Naive thymus-derived CD8-positive, alpha-beta T cell (primary cell): ENCODE measurements around the gene KPNA3. TPM values are rescaled to one million over a fixed set of nuclear protein-coding genes. Genes with fewer than 3 reads are reported as not detected.

Experiments
- ATAC-seq, 2 donors: fragments of 150-1000 bp; cut with Tn5 transposase in 1 of 2; sonication (Bioruptor Pico), chemical (Tn5 transposase) in 1 of 2; 1 replicate in 1 of 2; 2 replicates in 1 of 2; pipeline ENCODE4 v1.10.0; 2021; ENCODE audit warnings: mild to moderate bottlenecking in 2 of 2, moderate library complexity in 2 of 2
- POLR2A ChIA-PET: fragments of 350-600 bp; sonication (Branson Sonifier 250); formaldehyde crosslinking; loops from one replicate; lab custom pipeline; 2021; ENCODE audit warnings: antibody characterized with exemption; lab: Charles Lee
- DNase-seq, 10 donors: peaks; one replicate each; pipeline versions ENCODE4 v3.0.0 to v3.0.0-alpha.2; 2020 to 2022
- H3K27ac Mint-ChIP-seq, 10 donors: one replicate each; pipeline ENCODE4 v1.8.0; 2020 to 2022; ENCODE audit warnings: mild to moderate bottlenecking in 10 of 10, mixed read lengths in 10 of 10, moderate library complexity in 4 of 10, inconsistent platforms in 1 of 10
- H3K27me3 Mint-ChIP-seq, 5 donors: one replicate each; pipeline ENCODE4 v1.8.0; 2021 to 2022; ENCODE audit warnings: mixed read lengths in 5 of 5
- H3K36me3 Mint-ChIP-seq, 3 donors: one replicate each; pipeline ENCODE4 v1.8.0; 2020 to 2022; ENCODE audit warnings: mixed read lengths in 3 of 3, mild to moderate bottlenecking in 2 of 3, inconsistent platforms in 1 of 3
- H3K4me1 Mint-ChIP-seq, 4 donors: one replicate each; pipeline ENCODE4 v1.8.0; 2021 to 2022; ENCODE audit warnings: mixed read lengths in 4 of 4
- H3K4me3 Mint-ChIP-seq, 10 donors: one replicate each; pipeline ENCODE4 v1.8.0; 2020 to 2022; ENCODE audit warnings: mild to moderate bottlenecking in 10 of 10, mixed read lengths in 10 of 10, moderate library complexity in 6 of 10, inconsistent platforms in 1 of 10
- H3K9me3 Mint-ChIP-seq, 9 donors: one replicate each; pipeline ENCODE4 v1.8.0; 2020 to 2022; ENCODE audit warnings: mixed read lengths in 9 of 9, mild to moderate bottlenecking in 3 of 9, inconsistent platforms in 1 of 9, moderate library complexity in 1 of 9
- polyA plus RNA-seq, 3 donors: library from polyadenylated mRNA; unstranded; fragments of 300-500 nt; fragmentation: Illumina TruSeq; gene quantifications; one replicate each; pipeline ENCODE4 v1.2.3, GENCODE V29; 2021
- total RNA-seq, 8 experiments: library from RNA in 2 of 8; stranded (reverse) in 2 of 8; gene quantifications; one replicate each; pipeline ENCODE4 v1.2.3 and lab custom pipeline; 2021 to 2026

Gene KPNA3
- total RNA-seq (10 to 100 TPM; 22.7 to 27.3 TPM), polyA plus RNA-seq (10 to 100 TPM; 20.2 to 23.9 (median 20.3) TPM), total RNA-seq (lab: John Stamatoyannopoulos, UW) (22.3 to 65.4 (median 39.7) reads per million in 6 experiments)

- POLR2A ChIA-PET = interaction anchor here (0.6 to 2.9 kb wide), 14 partner anchors 10 to 1260 kb away, joined by 3 to 27 read pairs (median 4); partner anchors contain the start of genes CAB39L, EBPL, PHF11 and SETDB2
- peaks cover 0 to 2% (median 0%) of the 10 kb centered on the region in 3 donors for H3K36me3 Mint-ChIP-seq
- H3K27me3 Mint-ChIP-seq = peaks cover 0 to 10% (median 3%) of the 10 kb centered on the region in 5 donors
- DNase-seq = peak; percentile 90 to 97 (median 94)
- H3K4me1 Mint-ChIP-seq = peaks cover 17 to 39% (median 32%) of the 10 kb centered on the region in 4 donors
- peaks cover 0 to 2% (median 0%) of the 10 kb centered on the region in 9 donors for H3K9me3 Mint-ChIP-seq
- peak within 1 kb of the TSS; percentile 84 to 99 (median 98) for H3K4me3 Mint-ChIP-seq
- ATAC-seq = peak; percentile 87 to 89
- H3K27ac Mint-ChIP-seq = peak within 1 kb of the TSS; percentile 89 to 100 (median 98)
Measured at GRCh38 chr13:49792550-49793324, at the start of gene KPNA3. KPNA3 (minus strand) TSS chr13:49792682; CDS start chr13:49792506, 176 bp downstream.

GRCh38 chr13:49841964-49842363 is 49.5 kb upstream of the KPNA3 start:
- H3K27ac Mint-ChIP-seq = no peak overlapping the region
- H3K4me1 Mint-ChIP-seq = peaks cover 0 to 2% (median 0%) of the 10 kb centered on the region in 4 donors
- H3K4me3 Mint-ChIP-seq = no peak overlapping the region
- ATAC-seq (no peak), DNase-seq (no peak)
- H3K9me3 Mint-ChIP-seq = no peaks in the 10 kb centered on the region
- peaks cover 0 to 5% (median 2%) of the 10 kb centered on the region in 5 donors for H3K27me3 Mint-ChIP-seq
- H3K36me3 Mint-ChIP-seq = no peaks in the 10 kb centered on the region
- POLR2A ChIA-PET = no interaction called here

GRCh38 chr13:49840675-49841074 is 48.2 kb upstream of the KPNA3 start:
- no peaks in the 10 kb centered on the region for H3K9me3 Mint-ChIP-seq
- no peak for ATAC-seq
- H3K27me3 Mint-ChIP-seq = peaks cover 0 to 5% (median 0%) of the 10 kb centered on the region in 5 donors
- POLR2A ChIA-PET = no interaction called here
- no peak for DNase-seq
- no peak overlapping the region for H3K27ac Mint-ChIP-seq
- no peak overlapping the region for H3K4me3 Mint-ChIP-seq
- H3K36me3 Mint-ChIP-seq = no peaks in the 10 kb centered on the region
- peaks cover 0 to 2% (median 0%) of the 10 kb centered on the region in 4 donors for H3K4me1 Mint-ChIP-seq

- no peak overlapping the region for H3K27ac Mint-ChIP-seq
- H3K4me3 Mint-ChIP-seq = no peak overlapping the region
- no peaks in the 10 kb centered on the region for H3K36me3 Mint-ChIP-seq
- no peak for ATAC-seq
- DNase-seq = no peak
- POLR2A ChIA-PET = no interaction called here
- H3K4me1 Mint-ChIP-seq = peaks cover 0 to 2% (median 0%) of the 10 kb centered on the region in 4 donors
- peaks cover 0 to 5% (median 0%) of the 10 kb centered on the region in 5 donors for H3K27me3 Mint-ChIP-seq
- H3K9me3 Mint-ChIP-seq = no peaks in the 10 kb centered on the region
Measured at GRCh38 chr13:49840266-49840665, 47.8 kb upstream of the KPNA3 start.

GRCh38 chr13:49838989-49839388 is 46.5 kb upstream of the KPNA3 start:
- Mint-ChIP-seq H3K4me3 (no peak overlapping the region), H3K27ac (no peak overlapping the region), H3K36me3 (no peaks in the 10 kb centered on the region), H3K9me3 (no peaks in the 10 kb centered on the region), H3K27me3 (peaks cover 0 to 4% (median 0%) of the 10 kb centered on the region in 5 donors), H3K4me1 (peaks cover 0 to 2% (median 0%) of the 10 kb centered on the region in 4 donors)
- ATAC-seq = no peak
- no peak for DNase-seq
- POLR2A ChIA-PET = no interaction called here

- no peak for ATAC-seq
- Mint-ChIP-seq H3K27me3 (no peaks in the 10 kb centered on the region), H3K9me3 (no peaks in the 10 kb centered on the region), H3K4me3 (no peak overlapping the region), H3K27ac (no peak overlapping the region), H3K4me1 (peaks cover 0 to 2% (median 0%) of the 10 kb centered on the region in 4 donors), H3K36me3 (no peaks in the 10 kb centered on the region)
- POLR2A ChIA-PET = interaction anchor here (0.6 kb wide), 1 partner anchor 67 kb away, joined by 5 read pairs; no protein-coding TSS in a partner anchor
- DNase-seq = no peak
Measured at GRCh38 chr13:49836516-49836915, 44.0 kb upstream of the KPNA3 start.

GRCh38 chr13:49833402-49833801 is 40.9 kb upstream of the KPNA3 start:
- Mint-ChIP-seq H3K27me3 (no peaks in the 10 kb centered on the region), H3K9me3 (peaks cover 0 to 11% (median 7%) of the 10 kb centered on the region in 9 donors), H3K4me3 (no peak overlapping the region), H3K27ac (no peak overlapping the region), H3K36me3 (peaks cover 0 to 5% (median 3%) of the 10 kb centered on the region in 3 donors), H3K4me1 (peaks cover 0 to 7% (median 4%) of the 10 kb centered on the region in 4 donors)
- ATAC-seq = no peak
- DNase-seq = no peak
- POLR2A ChIA-PET = interaction anchor here (0.5 kb wide), 1 partner anchor 422 kb away, joined by 5 read pairs; no protein-coding TSS in a partner anchor

GRCh38 chr13:49831455-49831854 is 39.0 kb upstream of the KPNA3 start:
- DNase-seq (no peak), ATAC-seq (no peak)
- POLR2A ChIA-PET = no interaction called here
- Mint-ChIP-seq H3K27me3 (no peaks in the 10 kb centered on the region), H3K36me3 (peaks cover 0 to 5% (median 3%) of the 10 kb centered on the region in 3 donors), H3K4me1 (peaks cover 0 to 7% (median 4%) of the 10 kb centered on the region in 4 donors), H3K27ac (peak overlapping the region in 2 of 10 donors; percentile 1 to 30), H3K9me3 (peaks cover 0 to 11% (median 8%) of the 10 kb centered on the region in 9 donors), H3K4me3 (no peak overlapping the region)

GRCh38 chr13:49830721-49831120 is 38.2 kb upstream of the KPNA3 start:
- peaks cover 0 to 7% (median 4%) of the 10 kb centered on the region in 4 donors for H3K4me1 Mint-ChIP-seq
- peaks cover 0 to 5% (median 3%) of the 10 kb centered on the region in 3 donors for H3K36me3 Mint-ChIP-seq
- H3K4me3 Mint-ChIP-seq = no peak overlapping the region
- peaks cover 0 to 1% (median 0%) of the 10 kb centered on the region in 5 donors for H3K27me3 Mint-ChIP-seq
- H3K27ac Mint-ChIP-seq = no peak overlapping the region
- ATAC-seq (no peak), DNase-seq (no peak)
- peaks cover 0 to 11% (median 8%) of the 10 kb centered on the region in 9 donors for H3K9me3 Mint-ChIP-seq
- POLR2A ChIA-PET = no interaction called here

- peaks cover 0 to 11% (median 8%) of the 10 kb centered on the region in 9 donors for H3K9me3 Mint-ChIP-seq
- DNase-seq (no peak), ATAC-seq (no peak)
- peaks cover 0 to 5% (median 3%) of the 10 kb centered on the region in 3 donors for H3K36me3 Mint-ChIP-seq
- no peak overlapping the region for H3K27ac Mint-ChIP-seq
- H3K27me3 Mint-ChIP-seq = peaks cover 1 to 5% (median 2%) of the 10 kb centered on the region in 5 donors
- peaks cover 0 to 7% (median 4%) of the 10 kb centered on the region in 4 donors for H3K4me1 Mint-ChIP-seq
- POLR2A ChIA-PET = no interaction called here
- no peak overlapping the region for H3K4me3 Mint-ChIP-seq
Measured at GRCh38 chr13:49829715-49830114, 37.2 kb upstream of the KPNA3 start.

- peaks cover 1 to 12% (median 5%) of the 10 kb centered on the region in 5 donors for H3K27me3 Mint-ChIP-seq
- DNase-seq (no peak), ATAC-seq (no peak)
- H3K4me1 Mint-ChIP-seq = peaks cover 0 to 7% (median 4%) of the 10 kb centered on the region in 4 donors
- peaks cover 0 to 5% (median 3%) of the 10 kb centered on the region in 3 donors for H3K36me3 Mint-ChIP-seq
- POLR2A ChIA-PET = no interaction called here
- no peak overlapping the region for H3K4me3 Mint-ChIP-seq
- H3K9me3 Mint-ChIP-seq = peaks cover 0 to 11% (median 8%) of the 10 kb centered on the region in 9 donors
- H3K27ac Mint-ChIP-seq = no peak overlapping the region
Measured at GRCh38 chr13:49828453-49828852, 36.0 kb upstream of the KPNA3 start.

- H3K9me3 Mint-ChIP-seq = peaks cover 0 to 11% (median 8%) of the 10 kb centered on the region in 9 donors
- ATAC-seq (no peak), DNase-seq (no peak)
- H3K27ac Mint-ChIP-seq = no peak overlapping the region
- POLR2A ChIA-PET = no interaction called here
- H3K4me1 Mint-ChIP-seq = peaks cover 0 to 7% (median 4%) of the 10 kb centered on the region in 4 donors
- no peak overlapping the region for H3K4me3 Mint-ChIP-seq
- peaks cover 1 to 17% (median 5%) of the 10 kb centered on the region in 5 donors for H3K27me3 Mint-ChIP-seq
- H3K36me3 Mint-ChIP-seq = peaks cover 0 to 5% (median 3%) of the 10 kb centered on the region in 3 donors
Measured at GRCh38 chr13:49827891-49828290, 35.4 kb upstream of the KPNA3 start.
